Vagina (tissue), 2 donors: ENCODE measurements around the gene ERC2. TPM values are rescaled to one million over a fixed set of nuclear protein-coding genes. Genes with fewer than 3 reads are reported as not detected.

ENCODE experiments used
- DNase-seq, 2 donors: peaks; one replicate each; pipeline ENCODE4 v3.0.0-alpha.2; 2017; ENCODE audit errors: extremely low spot score in 2 of 2
- H3K27ac ChIP-seq: fragments of 200-600 bp; sonication (generic); one replicate; pipeline ENCODE4 v1.5.1; 2019
- H3K27me3 ChIP-seq: fragments of 200-600 bp; sonication (generic); one replicate; pipeline ENCODE4 v1.5.1; 2019
- H3K36me3 ChIP-seq, 2 donors: fragments of 200-600 bp; sonication (generic); one replicate each; pipeline ENCODE4 v1.5.1; 2017 to 2019
- H3K4me1 ChIP-seq: fragments of 200-600 bp; sonication (generic); one replicate; pipeline ENCODE4 v1.5.1; 2019
- H3K4me3 ChIP-seq, 2 donors: fragments of 200-600 bp; sonication (generic); 1 replicate in 1 of 2; 2 replicates in 1 of 2; pipeline ENCODE4 v1.5.1; 2016 to 2019
- H3K9me3 ChIP-seq: fragments of 200-600 bp; sonication (generic); one replicate; pipeline ENCODE4 v1.5.1; 2019
- POLR2A ChIP-seq, 2 donors: fragments of 450-650 bp; IDR thresholded peaks; one replicate each; pipeline ENCODE4 v1.6.1; 2017; ENCODE audit warnings: antibody characterized with exemption in 2 of 2, mild to moderate bottlenecking in 2 of 2, moderate library complexity in 2 of 2
- POLR2AphosphoS5 ChIP-seq, 2 donors: sonication (generic); formaldehyde crosslinking; IDR thresholded peaks; one replicate each; pipeline ENCODE4 v1.9.0; 2017; ENCODE audit warnings: antibody characterized with exemption in 2 of 2, mild to moderate bottlenecking in 2 of 2, low read depth in 1 of 2; ENCODE audit not compliant: insufficient read depth in 1 of 2
- intact Hi-C: fragments of 100-400 bp; cut with DNase I; formaldehyde crosslinking; loops from one replicate; pipeline ENCODE4 v1.15.1; 2023
- total RNA-seq: library from RNA; depleted of rRNA; stranded (reverse); fragments of >200 nt; gene quantifications from one replicate; pipeline ENCODE4 v1.2.3, GENCODE V29; 2016
- TF ChIP-seq, protein P1 (sequence below), 3 experiments: fragments of 450-650 bp in 2 of 3; fragments of 200-600 bp in 1 of 3; sonication (generic) in 1 of 3; IDR thresholded peaks; one replicate each; pipeline ENCODE4 v1.5.1; 2017 to 2019; ENCODE audit warnings: antibody characterized with exemption in 3 of 3, mild to moderate bottlenecking in 2 of 3, moderate library complexity in 2 of 3

ERC2 gene
- total RNA-seq, 1 donor from 2014 or later: 1.2 TPM

DNA sequence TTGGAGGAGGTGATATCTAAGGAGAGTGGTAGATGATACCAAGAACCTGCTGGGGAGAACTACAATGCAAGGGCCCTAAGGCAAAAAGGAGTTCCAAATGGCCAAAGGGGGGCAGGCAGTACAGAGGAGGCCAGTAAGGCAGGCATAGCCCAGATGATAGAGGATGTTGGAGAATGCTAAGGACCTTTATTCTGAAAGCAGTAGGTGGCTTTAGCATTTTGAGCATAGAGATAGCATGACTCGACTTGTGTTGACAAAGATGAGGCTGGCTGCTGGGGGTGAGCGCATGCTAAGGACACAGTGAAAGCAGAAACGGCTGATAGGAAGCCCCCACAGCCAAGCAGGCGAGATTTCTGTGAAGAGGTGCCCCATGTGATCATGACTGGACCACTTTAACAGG, 419.3 kb downstream of the ERC2 start:
- H3K9me3 ChIP-seq: no peaks in the 10 kb centered on the region
- intact Hi-C loops: no loop called here
- H3K36me3 ChIP-seq: no peaks in the 10 kb centered on the region
- TF ChIP-seq, protein P1, sequence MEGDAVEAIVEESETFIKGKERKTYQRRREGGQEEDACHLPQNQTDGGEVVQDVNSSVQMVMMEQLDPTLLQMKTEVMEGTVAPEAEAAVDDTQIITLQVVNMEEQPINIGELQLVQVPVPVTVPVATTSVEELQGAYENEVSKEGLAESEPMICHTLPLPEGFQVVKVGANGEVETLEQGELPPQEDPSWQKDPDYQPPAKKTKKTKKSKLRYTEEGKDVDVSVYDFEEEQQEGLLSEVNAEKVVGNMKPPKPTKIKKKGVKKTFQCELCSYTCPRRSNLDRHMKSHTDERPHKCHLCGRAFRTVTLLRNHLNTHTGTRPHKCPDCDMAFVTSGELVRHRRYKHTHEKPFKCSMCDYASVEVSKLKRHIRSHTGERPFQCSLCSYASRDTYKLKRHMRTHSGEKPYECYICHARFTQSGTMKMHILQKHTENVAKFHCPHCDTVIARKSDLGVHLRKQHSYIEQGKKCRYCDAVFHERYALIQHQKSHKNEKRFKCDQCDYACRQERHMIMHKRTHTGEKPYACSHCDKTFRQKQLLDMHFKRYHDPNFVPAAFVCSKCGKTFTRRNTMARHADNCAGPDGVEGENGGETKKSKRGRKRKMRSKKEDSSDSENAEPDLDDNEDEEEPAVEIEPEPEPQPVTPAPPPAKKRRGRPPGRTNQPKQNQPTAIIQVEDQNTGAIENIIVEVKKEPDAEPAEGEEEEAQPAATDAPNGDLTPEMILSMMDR (IDR thresholded peaks at IDR 0.05): no peak
- TF ChIP-seq POLR2A (IDR thresholded peaks at IDR 0.05): no peak
- no peak for TF ChIP-seq POLR2AphosphoS5 (IDR thresholded peaks at IDR 0.05; ENCODE audit: insufficient read depth in 1 of 2, low read depth in 1 of 2)
- no peak overlapping the region for H3K4me3 ChIP-seq
- H3K27ac ChIP-seq: no peak overlapping the region
- no peaks in the 10 kb centered on the region for H3K27me3 ChIP-seq
- DNase-seq: no peak
- no peaks in the 10 kb centered on the region for H3K4me1 ChIP-seq

DNA sequence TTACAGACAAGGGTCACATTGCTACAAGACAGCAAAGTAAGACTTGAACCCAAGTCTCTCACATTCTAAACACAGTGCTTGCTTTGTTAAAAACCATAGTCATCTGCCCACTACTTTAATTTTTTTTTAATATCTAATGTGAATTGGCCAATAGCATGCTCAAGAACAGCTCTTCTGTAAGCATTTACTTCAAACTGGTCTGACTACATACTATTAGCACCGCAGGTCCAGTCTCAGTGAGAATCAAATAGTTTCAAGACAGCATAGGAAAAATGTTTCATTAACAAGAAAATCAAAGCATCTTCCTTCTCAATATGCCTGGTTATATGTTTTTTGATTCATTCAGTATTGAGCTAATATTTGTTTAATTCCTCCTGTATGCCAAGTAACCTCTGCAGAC, 419.9 kb downstream of the ERC2 start:
- no peak overlapping the region for H3K4me3 ChIP-seq
- no peak overlapping the region for H3K27ac ChIP-seq
- TF ChIP-seq POLR2AphosphoS5 (IDR thresholded peaks at IDR 0.05; ENCODE audit: insufficient read depth in 1 of 2, low read depth in 1 of 2): no peak
- no peak for TF ChIP-seq POLR2A (IDR thresholded peaks at IDR 0.05)
- TF ChIP-seq, protein P1 (IDR thresholded peaks at IDR 0.05): no peak
- H3K4me1 ChIP-seq: no peaks in the 10 kb centered on the region
- H3K36me3 ChIP-seq: no peaks in the 10 kb centered on the region
- H3K27me3 ChIP-seq: no peaks in the 10 kb centered on the region
- no peak for DNase-seq
- no peaks in the 10 kb centered on the region for H3K9me3 ChIP-seq
- intact Hi-C loops: no loop called here

DNA sequence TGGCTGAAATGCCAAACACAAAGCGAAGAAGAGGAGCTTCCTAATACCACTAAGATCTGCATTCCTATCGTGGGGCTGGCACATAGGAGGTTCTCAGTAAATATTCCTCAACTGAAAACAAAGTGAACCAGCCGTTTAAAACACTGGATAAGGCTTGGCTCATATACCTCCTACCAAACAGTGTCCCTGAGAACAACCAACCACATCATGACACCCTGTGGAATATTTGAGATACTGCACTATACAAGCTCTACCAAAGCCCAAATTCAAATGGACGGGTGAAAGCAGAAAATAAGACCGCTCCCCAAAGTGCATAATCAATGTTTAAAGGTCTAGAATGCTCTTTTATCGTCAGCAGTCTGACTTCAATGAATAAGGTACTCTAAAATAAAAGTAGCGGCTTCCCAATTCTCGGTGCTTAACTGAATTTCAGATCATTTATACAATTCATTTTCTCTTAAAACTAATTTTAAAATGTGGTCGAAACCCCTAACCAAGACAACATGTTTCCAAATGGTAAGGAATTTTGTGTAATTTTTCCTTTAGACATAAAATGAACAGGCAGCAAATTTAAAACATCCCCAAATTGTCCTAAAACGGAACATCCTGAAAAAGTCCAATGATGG, 425.8 kb downstream of the ERC2 start:
- H3K9me3 ChIP-seq: no peaks in the 10 kb centered on the region
- intact Hi-C loops: no loop called here
- H3K27me3 ChIP-seq: no peaks in the 10 kb centered on the region
- H3K4me1 ChIP-seq: no peaks in the 10 kb centered on the region
- TF ChIP-seq, protein P1 (IDR thresholded peaks at IDR 0.05): peak in 1 of 3 experiments; percentile 30
- TF ChIP-seq POLR2AphosphoS5 (IDR thresholded peaks at IDR 0.05; ENCODE audit: insufficient read depth in 1 of 2, low read depth in 1 of 2): no peak
- no peaks in the 10 kb centered on the region for H3K36me3 ChIP-seq
- H3K27ac ChIP-seq: no peak overlapping the region
- H3K4me3 ChIP-seq: no peak overlapping the region
- DNase-seq: no peak

DNA sequence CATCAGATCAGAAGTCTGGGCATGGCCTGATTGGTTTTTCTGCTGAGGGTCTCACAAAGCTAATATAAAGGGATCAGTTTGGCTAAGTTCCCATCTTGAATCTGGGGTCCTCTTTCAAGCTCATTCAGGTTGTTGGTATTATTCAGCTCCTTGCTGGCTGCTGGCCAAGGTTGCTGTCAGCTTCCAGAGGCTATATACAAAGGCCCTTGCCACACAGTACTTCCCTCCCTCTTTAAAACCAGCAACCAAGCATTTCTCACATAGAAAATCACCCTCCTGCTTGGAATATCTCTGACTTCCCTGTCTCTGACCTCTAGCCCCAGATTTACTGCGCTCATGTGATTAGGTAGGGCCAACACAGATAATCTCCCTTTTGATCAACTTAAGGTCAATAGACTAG, 442.9 kb downstream of the ERC2 start:
- no peak for DNase-seq
- Histone ChIP-seq H3K4me3 (no peak overlapping the region), H3K27me3 (no peaks in the 10 kb centered on the region), H3K36me3 (no peaks in the 10 kb centered on the region), H3K9me3 (no peaks in the 10 kb centered on the region), H3K27ac (no peak overlapping the region), H3K4me1 (no peaks in the 10 kb centered on the region)
- intact Hi-C loops: no loop called here
- TF ChIP-seq, protein P1 (IDR thresholded peaks at IDR 0.05): no peak
- TF ChIP-seq POLR2A (IDR thresholded peaks at IDR 0.05): no peak
- no peak for TF ChIP-seq POLR2AphosphoS5 (IDR thresholded peaks at IDR 0.05; ENCODE audit: insufficient read depth in 1 of 2, low read depth in 1 of 2)

DNA sequence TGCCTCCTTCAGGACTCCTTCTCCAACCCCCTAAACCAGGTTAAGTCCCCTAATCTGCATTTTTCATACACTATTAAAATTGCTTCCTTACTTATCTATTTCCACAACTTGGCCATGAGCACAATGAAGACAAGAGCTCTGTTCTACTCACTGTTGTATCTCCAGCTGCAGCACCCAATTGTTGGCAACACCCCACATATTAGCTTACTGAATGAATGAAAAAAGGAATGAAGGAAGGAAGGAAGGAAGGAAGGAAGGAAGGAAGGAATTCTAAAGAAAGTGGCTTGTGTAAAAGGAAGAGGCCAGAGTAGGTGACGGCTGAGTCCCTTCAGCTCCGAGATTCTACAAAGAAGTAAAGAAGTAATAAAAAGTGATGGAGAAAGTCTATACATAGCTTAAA, 444.7 kb downstream of the ERC2 start:
- TF ChIP-seq, protein P1 (IDR thresholded peaks at IDR 0.05): no peak
- TF ChIP-seq POLR2AphosphoS5 (IDR thresholded peaks at IDR 0.05; ENCODE audit: insufficient read depth in 1 of 2, low read depth in 1 of 2) (no peak), POLR2A (IDR thresholded peaks at IDR 0.05) (no peak)
- no peaks in the 10 kb centered on the region for H3K9me3 ChIP-seq
- no peaks in the 10 kb centered on the region for H3K27me3 ChIP-seq
- intact Hi-C loops: no loop called here
- H3K27ac ChIP-seq: no peak overlapping the region
- no peak for DNase-seq
- no peaks in the 10 kb centered on the region for H3K36me3 ChIP-seq
- no peak overlapping the region for H3K4me3 ChIP-seq
- no peaks in the 10 kb centered on the region for H3K4me1 ChIP-seq
